Measurements from ENCODE around the gene WDR4.
"Not testable (repeated sequence)": the region's sequence is repeated elsewhere in the genome, so short reads cannot be mapped to it uniquely, and the experiment has no call there.

Gene WDR4

GRCh38 chr21:42839271-42840231 is 39.8 kb downstream of the WDR4 start:
- DNase-seq (ENCODE audit: low read depth in 2 of 2) = no peak

GRCh38 chr21:42838212-42838690 is 41.1 kb downstream of the WDR4 start:
- not testable (repeated sequence) for DNase-seq (ENCODE audit: low read depth in 2 of 2)

GRCh38 chr21:42837421-42838211 is 41.7 kb downstream of the WDR4 start:
- DNase-seq (ENCODE audit: low read depth in 2 of 2) = no peak

- no peak for DNase-seq (ENCODE audit: low read depth in 2 of 2)
Measured at GRCh38 chr21:42836767-42837301, 42.5 kb downstream of the WDR4 start.

GRCh38 chr21:42836402-42836666 is 43.0 kb downstream of the WDR4 start:
- DNase-seq (ENCODE audit: low read depth in 2 of 2) = no peak

- no peak for DNase-seq (ENCODE audit: low read depth in 2 of 2)
Measured at GRCh38 chr21:42835611-42836401, 43.5 kb downstream of the WDR4 start.

- DNase-seq (ENCODE audit: low read depth in 2 of 2) = no peak
Measured at GRCh38 chr21:42835211-42835610, 44.1 kb downstream of the WDR4 start.

- no peak for DNase-seq (ENCODE audit: low read depth in 2 of 2)
Measured at GRCh38 chr21:42834726-42835191, 44.6 kb downstream of the WDR4 start.

GRCh38 chr21:42833859-42834725 is 45.2 kb downstream of the WDR4 start:
- no peak for DNase-seq (ENCODE audit: low read depth in 2 of 2)

GRCh38 chr21:42833439-42833815 is 45.9 kb downstream of the WDR4 start:
- peak; percentile 54 to 58 for DNase-seq (ENCODE audit: low read depth in 2 of 2)

- not testable (repeated sequence) for DNase-seq (ENCODE audit: low read depth in 2 of 2)
Measured at GRCh38 chr21:42832321-42832630, 47.1 kb downstream of the WDR4 start.

- no peak for DNase-seq (ENCODE audit: low read depth in 2 of 2)
Measured at GRCh38 chr21:42830456-42831455, 48.6 kb downstream of the WDR4 start.

GRCh38 chr21:42829954-42830353 is 49.4 kb downstream of the WDR4 start:
- DNase-seq (ENCODE audit: low read depth in 2 of 2) = no peak

GRCh38 chr21:42829417-42829816 is 49.9 kb downstream of the WDR4 start:
- DNase-seq (ENCODE audit: low read depth in 2 of 2) = no peak

GRCh38 chr21:42827588-42827987 is 51.8 kb downstream of the WDR4 start:
- no peak for DNase-seq (ENCODE audit: low read depth in 2 of 2)

- no peak for DNase-seq (ENCODE audit: low read depth in 2 of 2)
Measured at GRCh38 chr21:42820616-42821465, 58.5 kb downstream of the WDR4 start.

- DNase-seq (ENCODE audit: low read depth in 2 of 2) = no peak
Measured at GRCh38 chr21:42819861-42820615, 59.3 kb downstream of the WDR4 start.

GRCh38 chr21:42818328-42818749 is 61.0 kb downstream of the WDR4 start:
- peak; percentile 50 to 53 for DNase-seq (ENCODE audit: low read depth in 2 of 2)

All from stimulated activated CD4-positive, alpha-beta T cell treated with anti-CD3 and anti-CD28 coated beads, Interleukin-4, amount 100 ng/mL, for 48 hours (primary cell).